Lower lobe of right lung (tissue), 2 donors: ENCODE data around the gene TTC38. TPM values are rescaled to one million over a fixed set of nuclear protein-coding genes. Genes with fewer than 3 reads are reported as not detected.

Experiments used
- ATAC-seq, 2 donors: fragments of 200-7000 bp; cut with Tn5 transposase; one replicate each; pipeline ENCODE4 v1.9.1; 2020 to 2022; ENCODE audit warnings: mild to moderate bottlenecking in 2 of 2, moderate library complexity in 2 of 2
- DNase-seq: peaks from one replicate; pipeline ENCODE4 v3.0.0-alpha.2; 2020
- H3K27ac ChIP-seq: fragments of 200-600 bp; one replicate; pipeline ENCODE4 v1.8.0; 2022
- H3K27me3 ChIP-seq: fragments of 200-600 bp; one replicate; pipeline ENCODE4 v1.8.0; 2022; ENCODE audit warnings: low read depth
- H3K36me3 ChIP-seq: fragments of 200-600 bp; one replicate; pipeline ENCODE4 v1.8.0; 2022; ENCODE audit warnings: mild to moderate bottlenecking
- H3K4me1 ChIP-seq: fragments of 200-600 bp; one replicate; pipeline ENCODE4 v1.8.0; 2022
- H3K4me3 ChIP-seq: fragments of 200-600 bp; one replicate; pipeline ENCODE4 v1.8.0; 2022; ENCODE audit warnings: mild to moderate bottlenecking
- H3K9me3 ChIP-seq: fragments of 200-600 bp; one replicate; pipeline ENCODE4 v1.8.0; 2022
- CTCF ChIP-seq: fragments of 200-600 bp; IDR thresholded peaks from one replicate; pipeline ENCODE4 v1.8.0; 2022; ENCODE audit warnings: antibody characterized with exemption, mild to moderate bottlenecking
- intact Hi-C: fragments of 100-400 bp; cut with DNase I; formaldehyde crosslinking; loops from one replicate; pipeline ENCODE4 v1.11.0; 2022
- total RNA-seq: library from RNA; stranded (reverse); fragmentation: NEBNext Ultra II Directional; extraction: Animal tissue kit (Norgen Biotek cat#: 25700); gene quantifications from one replicate; pipeline ENCODE4 v1.2.1, GENCODE V29; 2021
- donor health status: DM: no; HTN: yes; CAD: no; lungs with severe emphysema.

TTC38 gene
- total RNA-seq, 1 donor from 2014 or later, result 26.8 TPM

GRCh38 chr22:46320716-46321386, 53.0 kb downstream of the TTC38 start:
- no peak for TF ChIP-seq CTCF
- intact Hi-C loops, result no loop called here
- Histone ChIP-seq H3K4me3 (no peak overlapping the region), H3K36me3 (no peaks in the 10 kb centered on the region), H3K27ac (no peak overlapping the region), H3K27me3 (no peaks in the 10 kb centered on the region), H3K9me3 (no peaks in the 10 kb centered on the region), H3K4me1 (no peaks in the 10 kb centered on the region)
- DNase-seq (no peak), ATAC-seq (no peak)

DNA sequence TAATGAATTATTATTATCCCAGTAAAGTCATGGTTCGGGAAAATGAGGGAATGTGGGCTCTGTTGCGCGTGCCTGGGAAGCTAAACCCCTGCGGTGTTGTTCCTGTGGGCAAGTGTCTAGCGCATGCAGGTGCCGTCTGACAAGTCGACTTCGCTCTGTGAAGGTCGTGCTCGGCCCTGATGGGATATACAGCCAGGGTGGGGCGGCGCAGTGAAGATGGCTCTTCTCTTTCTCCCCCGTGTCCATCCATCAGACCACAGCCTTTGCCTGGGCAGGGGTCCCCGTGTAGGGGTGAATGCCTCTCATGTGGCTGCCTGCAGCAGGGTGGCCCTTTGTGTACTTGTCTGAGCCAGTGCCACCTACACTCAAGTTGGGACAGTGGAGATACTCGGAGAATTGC, 54.9 kb downstream of the TTC38 start:
- ATAC-seq (no peak), DNase-seq (no peak)
- Histone ChIP-seq H3K9me3 (no peaks in the 10 kb centered on the region), H3K4me1 (no peaks in the 10 kb centered on the region), H3K4me3 (no peak overlapping the region), H3K27ac (no peak overlapping the region), H3K36me3 (no peaks in the 10 kb centered on the region), H3K27me3 (no peaks in the 10 kb centered on the region)
- no peak for TF ChIP-seq CTCF
- intact Hi-C loops, result no loop called here

DNA sequence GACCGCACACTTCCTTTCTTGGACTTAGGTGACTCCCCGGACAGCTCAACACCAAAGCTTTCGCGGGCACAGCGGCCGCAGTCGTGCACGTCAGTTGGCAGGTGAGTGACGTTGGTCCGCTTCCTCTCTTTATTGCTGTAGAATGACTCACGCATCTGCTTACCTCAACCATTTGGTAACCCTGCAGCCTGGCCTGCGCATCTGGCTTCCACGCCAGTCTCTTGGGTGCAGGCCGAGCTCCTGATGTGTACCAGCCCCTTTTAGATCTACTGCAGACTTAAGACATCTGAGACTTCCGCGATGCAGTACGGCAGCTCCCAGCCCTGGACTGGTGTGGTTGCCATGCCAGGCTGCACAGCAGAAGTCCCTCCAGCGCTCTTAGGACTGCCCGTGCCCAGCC, 55.4 kb downstream of the TTC38 start:
- ATAC-seq (no peak), DNase-seq (peak; percentile 34)
- H3K4me3 ChIP-seq, result no peak overlapping the region
- no peaks in the 10 kb centered on the region for H3K9me3 ChIP-seq
- H3K4me1 ChIP-seq, result no peaks in the 10 kb centered on the region
- TF ChIP-seq CTCF, result no peak
- no peaks in the 10 kb centered on the region for H3K36me3 ChIP-seq
- intact Hi-C loops, result no loop called here
- no peaks in the 10 kb centered on the region for H3K27me3 ChIP-seq
- H3K27ac ChIP-seq, result no peak overlapping the region

- Histone ChIP-seq H3K36me3 (no peaks in the 10 kb centered on the region), H3K27me3 (no peaks in the 10 kb centered on the region), H3K4me3 (no peak overlapping the region), H3K4me1 (no peaks in the 10 kb centered on the region), H3K27ac (no peak overlapping the region), H3K9me3 (no peaks in the 10 kb centered on the region)
- no peak for ATAC-seq
- intact Hi-C loops, result no loop called here
- no peak for DNase-seq
- no peak for TF ChIP-seq CTCF
Observed at GRCh38 chr22:46326066-46326680, 58.4 kb downstream of the TTC38 start.

- Histone ChIP-seq H3K27me3 (no peaks in the 10 kb centered on the region), H3K36me3 (no peaks in the 10 kb centered on the region), H3K4me1 (no peaks in the 10 kb centered on the region), H3K27ac (no peak overlapping the region), H3K4me3 (no peak overlapping the region), H3K9me3 (no peaks in the 10 kb centered on the region)
- ATAC-seq (no peak), DNase-seq (no peak)
- intact Hi-C loops, result no loop called here
- TF ChIP-seq CTCF, result no peak
Observed at GRCh38 chr22:46327691-46328465, 60.1 kb downstream of the TTC38 start.
